GM18873 (cell line): ENCODE data around the gene PIK3R4.

Experiments
- ATAC-seq: cut with Tn5 transposase; IDR thresholded peaks from one replicate; pipeline ENCODE4 v1.9.1; 2021; ENCODE audit warnings: mild to moderate bottlenecking, moderate library complexity, moderate number of reproducible peaks; ENCODE audit not compliant: unreplicated experiment, low FRiP score

The PIK3R4 gene

GRCh38 chr3:130746246-130747039, at the start of gene PIK3R4:
PIK3R4 (minus strand) TSS chr3:130746829; CDS start chr3:130745218, 1,611 bp downstream.
- peak; percentile 91 for ATAC-seq

- ATAC-seq: no peak
Observed at GRCh38 chr3:130795396-130795795, 48.8 kb upstream of the PIK3R4 start.

GRCh38 chr3:130792246-130792645, 45.6 kb upstream of the PIK3R4 start:
- ATAC-seq: no peak

GRCh38 chr3:130789782-130790322, 43.2 kb upstream of the PIK3R4 start:
- ATAC-seq: no peak

GRCh38 chr3:130787422-130788068, 40.9 kb upstream of the PIK3R4 start:
- ATAC-seq: no peak

- no peak for ATAC-seq
Observed at GRCh38 chr3:130786306-130786705, 39.7 kb upstream of the PIK3R4 start.

- ATAC-seq: no peak
Observed at GRCh38 chr3:130783629-130784028, 37.0 kb upstream of the PIK3R4 start.

GRCh38 chr3:130779486-130779885, 32.9 kb upstream of the PIK3R4 start:
- ATAC-seq: no peak

GRCh38 chr3:130779031-130779430, 32.4 kb upstream of the PIK3R4 start:
- ATAC-seq: peak; percentile 88

- no peak for ATAC-seq
Observed at GRCh38 chr3:130773366-130773765, 26.7 kb upstream of the PIK3R4 start.

- ATAC-seq: no peak
Observed at GRCh38 chr3:130772129-130772528, 25.5 kb upstream of the PIK3R4 start.

- ATAC-seq: no peak
Observed at GRCh38 chr3:130770644-130771043, 24.0 kb upstream of the PIK3R4 start.

GRCh38 chr3:130761730-130762311, 15.2 kb upstream of the PIK3R4 start:
- no peak for ATAC-seq

- no peak for ATAC-seq
Observed at GRCh38 chr3:130760922-130761321, 14.3 kb upstream of the PIK3R4 start.

- ATAC-seq: no peak
Observed at GRCh38 chr3:130759692-130760338, 13.2 kb upstream of the PIK3R4 start.

- no peak for ATAC-seq
Observed at GRCh38 chr3:130758624-130759369, 12.2 kb upstream of the PIK3R4 start.

GRCh38 chr3:130757611-130758150, 11.1 kb upstream of the PIK3R4 start:
- no peak for ATAC-seq

GRCh38 chr3:130755666-130756065, 9.0 kb upstream of the PIK3R4 start:
- no peak for ATAC-seq

- no peak for ATAC-seq
Observed at GRCh38 chr3:130748981-130749380, 2.4 kb upstream of the PIK3R4 start.

GRCh38 chr3:130748467-130748861, 1.8 kb upstream of the PIK3R4 start:
- no peak for ATAC-seq
